ENCODE measurements around the gene AEN.

Gene AEN

GRCh38 chr15:88657326-88658069 is 36.4 kb downstream of the AEN start:
- Histone ChIP-seq H3K4me3 (ENCODE audit: low read length) (no peak overlapping the region), H3K27ac (ENCODE audit: low read depth, low read length) (no peak overlapping the region), H3K9ac (ENCODE audit: low read length) (no peak overlapping the region), H3K4me1 (ENCODE audit: control insufficient read depth, insufficient read depth, low read length) (no peaks in the 10 kb centered on the region), H3K27me3 (ENCODE audit: control insufficient read depth, insufficient read depth, low read length) (no peaks in the 10 kb centered on the region), H3K36me3 (ENCODE audit: control insufficient read depth, insufficient read depth, low read length) (no peaks in the 10 kb centered on the region)

- H3K4me3 ChIP-seq (ENCODE audit: low read length): no peak overlapping the region
- no peak overlapping the region for H3K27ac ChIP-seq (ENCODE audit: low read depth, low read length)
- no peaks in the 10 kb centered on the region for H3K27me3 ChIP-seq (ENCODE audit: control insufficient read depth, insufficient read depth, low read length)
- H3K36me3 ChIP-seq (ENCODE audit: control insufficient read depth, insufficient read depth, low read length): no peaks in the 10 kb centered on the region
- H3K4me1 ChIP-seq (ENCODE audit: control insufficient read depth, insufficient read depth, low read length): no peaks in the 10 kb centered on the region
- no peak overlapping the region for H3K9ac ChIP-seq (ENCODE audit: low read length)
Observed at GRCh38 chr15:88658070-88658965, 37.2 kb downstream of the AEN start.

GRCh38 chr15:88658972-88659931 is 38.1 kb downstream of the AEN start:
- Histone ChIP-seq H3K4me3 (ENCODE audit: low read length) (no peak overlapping the region), H3K27ac (ENCODE audit: low read depth, low read length) (no peak overlapping the region), H3K36me3 (ENCODE audit: control insufficient read depth, insufficient read depth, low read length) (no peaks in the 10 kb centered on the region), H3K9ac (ENCODE audit: low read length) (no peak overlapping the region), H3K27me3 (ENCODE audit: control insufficient read depth, insufficient read depth, low read length) (no peaks in the 10 kb centered on the region), H3K4me1 (ENCODE audit: control insufficient read depth, insufficient read depth, low read length) (no peaks in the 10 kb centered on the region)

- H3K9ac ChIP-seq (ENCODE audit: low read length): no peak overlapping the region
- no peak overlapping the region for H3K4me3 ChIP-seq (ENCODE audit: low read length)
- H3K36me3 ChIP-seq (ENCODE audit: control insufficient read depth, insufficient read depth, low read length): no peaks in the 10 kb centered on the region
- no peaks in the 10 kb centered on the region for H3K4me1 ChIP-seq (ENCODE audit: control insufficient read depth, insufficient read depth, low read length)
- H3K27ac ChIP-seq (ENCODE audit: low read depth, low read length): no peak overlapping the region
- H3K27me3 ChIP-seq (ENCODE audit: control insufficient read depth, insufficient read depth, low read length): no peaks in the 10 kb centered on the region
Observed at GRCh38 chr15:88661041-88661700, 40.0 kb downstream of the AEN start.

- Histone ChIP-seq H3K36me3 (ENCODE audit: control insufficient read depth, insufficient read depth, low read length) (no peaks in the 10 kb centered on the region), H3K4me3 (ENCODE audit: low read length) (no peak overlapping the region)
Observed at GRCh38 chr15:88661761-88662556, 40.8 kb downstream of the AEN start.

GRCh38 chr15:88663141-88663621 is 42.0 kb downstream of the AEN start:
- Histone ChIP-seq H3K4me3 (ENCODE audit: low read length) (no peak overlapping the region), H3K27ac (ENCODE audit: low read depth, low read length) (no peak overlapping the region), H3K9ac (ENCODE audit: low read length) (no peak overlapping the region), H3K4me1 (ENCODE audit: control insufficient read depth, insufficient read depth, low read length) (no peaks in the 10 kb centered on the region), H3K27me3 (ENCODE audit: control insufficient read depth, insufficient read depth, low read length) (no peaks in the 10 kb centered on the region), H3K36me3 (ENCODE audit: control insufficient read depth, insufficient read depth, low read length) (no peaks in the 10 kb centered on the region)

More at GRCh38 chr15:88661761-88662556, 40.8 kb downstream of the AEN start:
- Histone ChIP-seq H3K27ac (ENCODE audit: low read depth, low read length) (no peak overlapping the region), H3K27me3 (ENCODE audit: control insufficient read depth, insufficient read depth, low read length) (no peaks in the 10 kb centered on the region), H3K4me1 (ENCODE audit: control insufficient read depth, insufficient read depth, low read length) (no peaks in the 10 kb centered on the region), H3K9ac (ENCODE audit: low read length) (no peak overlapping the region)

GRCh38 chr15:88664151-88664778 is 43.1 kb downstream of the AEN start:
- no peak overlapping the region for H3K9ac ChIP-seq (ENCODE audit: low read length)
- no peaks in the 10 kb centered on the region for H3K4me1 ChIP-seq (ENCODE audit: control insufficient read depth, insufficient read depth, low read length)
- no peaks in the 10 kb centered on the region for H3K36me3 ChIP-seq (ENCODE audit: control insufficient read depth, insufficient read depth, low read length)
- no peaks in the 10 kb centered on the region for H3K27me3 ChIP-seq (ENCODE audit: control insufficient read depth, insufficient read depth, low read length)
- H3K4me3 ChIP-seq (ENCODE audit: low read length): no peak overlapping the region
- H3K27ac ChIP-seq (ENCODE audit: low read depth, low read length): no peak overlapping the region

GRCh38 chr15:88674661-88675060 is 53.5 kb downstream of the AEN start:
- no peak overlapping the region for H3K27ac ChIP-seq (ENCODE audit: low read depth, low read length)
- no peaks in the 10 kb centered on the region for H3K36me3 ChIP-seq (ENCODE audit: control insufficient read depth, insufficient read depth, low read length)
- no peaks in the 10 kb centered on the region for H3K4me1 ChIP-seq (ENCODE audit: control insufficient read depth, insufficient read depth, low read length)
- no peak overlapping the region for H3K9ac ChIP-seq (ENCODE audit: low read length)
- no peaks in the 10 kb centered on the region for H3K27me3 ChIP-seq (ENCODE audit: control insufficient read depth, insufficient read depth, low read length)
- H3K4me3 ChIP-seq (ENCODE audit: low read length): no peak overlapping the region

GRCh38 chr15:88678755-88679154 is 57.6 kb downstream of the AEN start:
- H3K36me3 ChIP-seq (ENCODE audit: control insufficient read depth, insufficient read depth, low read length): no peaks in the 10 kb centered on the region
- H3K27ac ChIP-seq (ENCODE audit: low read depth, low read length): no peak overlapping the region
- H3K9ac ChIP-seq (ENCODE audit: low read length): no peak overlapping the region
- no peak overlapping the region for H3K4me3 ChIP-seq (ENCODE audit: low read length)
- H3K4me1 ChIP-seq (ENCODE audit: control insufficient read depth, insufficient read depth, low read length): no peaks in the 10 kb centered on the region
- no peaks in the 10 kb centered on the region for H3K27me3 ChIP-seq (ENCODE audit: control insufficient read depth, insufficient read depth, low read length)

GRCh38 chr15:88680241-88681001 is 59.3 kb downstream of the AEN start:
- Histone ChIP-seq H3K4me1 (ENCODE audit: control insufficient read depth, insufficient read depth, low read length) (no peaks in the 10 kb centered on the region), H3K9ac (ENCODE audit: low read length) (no peak overlapping the region), H3K27ac (ENCODE audit: low read depth, low read length) (no peak overlapping the region), H3K4me3 (ENCODE audit: low read length) (no peak overlapping the region), H3K27me3 (ENCODE audit: control insufficient read depth, insufficient read depth, low read length) (no peaks in the 10 kb centered on the region), H3K36me3 (ENCODE audit: control insufficient read depth, insufficient read depth, low read length) (no peaks in the 10 kb centered on the region)

Measured in rectal smooth muscle tissue (tissue), 1 donor.